Uterus (tissue), 4 donors: Measurements from ENCODE around the gene LRRN2. TPM values are rescaled to one million over a fixed set of nuclear protein-coding genes. Genes with fewer than 3 reads are reported as not detected.
"Not testable (repeated sequence)": the region's sequence is repeated elsewhere in the genome, so short reads cannot be mapped to it uniquely, and the experiment has no call there.

ENCODE experiments used
- DNase-seq, 2 donors: peaks; one replicate each; pipeline ENCODE4 v3.0.0-alpha.2; 2019 to 2020
- H3K27ac ChIP-seq, 2 donors: fragments of 200-600 bp; sonication (generic); 1 replicate in 1 of 2; 2 replicates in 1 of 2; pipeline ENCODE4 v1.5.1; 2016 to 2018
- H3K27me3 ChIP-seq, 2 donors: fragments of 200-600 bp; sonication (generic); one replicate each; pipeline ENCODE4 v1.5.1; 2018 to 2019; ENCODE audit warnings: control low read depth in 1 of 2
- H3K36me3 ChIP-seq, 2 donors: fragments of 200-600 bp; sonication (generic); one replicate each; pipeline ENCODE4 v1.5.1; 2019; ENCODE audit warnings: control low read depth in 1 of 2
- H3K4me1 ChIP-seq, 2 donors: fragments of 200-600 bp; sonication (generic); one replicate each; pipeline ENCODE4 v1.5.1; 2018 to 2019; ENCODE audit warnings: control low read depth in 1 of 2
- H3K4me3 ChIP-seq, 2 donors: fragments of 200-600 bp; sonication (generic); 1 replicate in 1 of 2; 2 replicates in 1 of 2; pipeline ENCODE4 v1.5.1; 2018 to 2019; ENCODE audit warnings: mild to moderate bottlenecking in 1 of 2
- H3K9me3 ChIP-seq, 2 donors: fragments of 200-600 bp; sonication (generic); one replicate each; pipeline ENCODE4 v1.5.1; 2019; ENCODE audit warnings: control low read depth in 1 of 2
- CTCF ChIP-seq, 4 experiments: fragments of 200-600 bp in 2 of 4; fragments of 450-650 bp in 2 of 4; sonication (generic) in 2 of 4; IDR thresholded peaks; one replicate each; pipeline ENCODE4 v1.5.1; 2016 to 2019; ENCODE audit warnings: antibody characterized with exemption in 4 of 4, mild to moderate bottlenecking in 2 of 4, moderate library complexity in 1 of 4
- POLR2A ChIP-seq, 2 donors: fragments of 450-650 bp; IDR thresholded peaks; one replicate each; pipeline ENCODE4 v1.6.1; 2016; ENCODE audit warnings: antibody characterized with exemption in 2 of 2, mild to moderate bottlenecking in 1 of 2, moderate library complexity in 1 of 2
- intact Hi-C: fragments of 100-400 bp; cut with DNase I; formaldehyde crosslinking; loops from one replicate; pipeline ENCODE4 v1.15.1; 2023; ENCODE audit warnings: low total_unique reads
- total RNA-seq, 4 donors: library from RNA; depleted of rRNA in 3 of 4; stranded (reverse); fragments of >200 nt in 3 of 4; gene quantifications; one replicate each; pipeline versions ENCODE4 v1.1.0 to v1.2.4, GENCODE V29; 2014 to 2023
- donor health status: DM: yes; HTN: yes; CAD: no.

Gene LRRN2
- total RNA-seq, 4 donors from 2014 or later: 1.3 to 5.5 (median 3.9) TPM

- DNase-seq: no peak
- H3K27ac ChIP-seq: no peak overlapping the region
- no peaks in the 10 kb centered on the region for H3K9me3 ChIP-seq
- no peaks in the 10 kb centered on the region for H3K36me3 ChIP-seq
- H3K27me3 ChIP-seq: no peaks in the 10 kb centered on the region
- H3K4me3 ChIP-seq: no peak overlapping the region
- TF ChIP-seq POLR2A (IDR thresholded peaks at IDR 0.05): no peak
- no peak for TF ChIP-seq CTCF (IDR thresholded peaks at IDR 0.05)
- no peaks in the 10 kb centered on the region for H3K4me1 ChIP-seq
- intact Hi-C loops: no loop called here
Measured at GRCh38 chr1:204728045-204728444, 42.5 kb upstream of the LRRN2 start.

GRCh38 chr1:204727438-204727837, 41.9 kb upstream of the LRRN2 start:
- H3K27ac ChIP-seq, H3K9me3 ChIP-seq, intact Hi-C loops, DNase-seq, H3K27me3 ChIP-seq, H3K4me3 ChIP-seq, H3K4me1 ChIP-seq, H3K36me3 ChIP-seq: not testable (repeated sequence)

GRCh38 chr1:204726478-204726877, 40.9 kb upstream of the LRRN2 start:
- H3K9me3 ChIP-seq: no peaks in the 10 kb centered on the region

GRCh38 chr1:204725821-204726448, 40.4 kb upstream of the LRRN2 start:
- Histone ChIP-seq H3K27ac (no peak overlapping the region), H3K27me3 (no peaks in the 10 kb centered on the region), H3K36me3 (no peaks in the 10 kb centered on the region), H3K4me3 (no peak overlapping the region), H3K9me3 (no peaks in the 10 kb centered on the region), H3K4me1 (no peaks in the 10 kb centered on the region)
- TF ChIP-seq CTCF (IDR thresholded peaks at IDR 0.05) (no peak), POLR2A (IDR thresholded peaks at IDR 0.05) (no peak)
- intact Hi-C loops: no loop called here
- no peak for DNase-seq

More at GRCh38 chr1:204726478-204726877, 40.9 kb upstream of the LRRN2 start:
- intact Hi-C loops: no loop called here
- DNase-seq: no peak
- no peak for TF ChIP-seq CTCF (IDR thresholded peaks at IDR 0.05)
- no peak for TF ChIP-seq POLR2A (IDR thresholded peaks at IDR 0.05)
- H3K4me3 ChIP-seq: no peak overlapping the region
- H3K27me3 ChIP-seq: no peaks in the 10 kb centered on the region
- H3K27ac ChIP-seq: no peak overlapping the region
- H3K36me3 ChIP-seq: no peaks in the 10 kb centered on the region
- H3K4me1 ChIP-seq: no peaks in the 10 kb centered on the region

- Histone ChIP-seq H3K4me1 (no peaks in the 10 kb centered on the region), H3K27ac (no peak overlapping the region), H3K4me3 (no peak overlapping the region), H3K36me3 (no peaks in the 10 kb centered on the region), H3K9me3 (no peaks in the 10 kb centered on the region), H3K27me3 (no peaks in the 10 kb centered on the region)
- no peak for DNase-seq
- TF ChIP-seq CTCF (IDR thresholded peaks at IDR 0.05) (no peak), POLR2A (IDR thresholded peaks at IDR 0.05) (no peak)
- intact Hi-C loops: no loop called here
Measured at GRCh38 chr1:204723131-204723787, 37.7 kb upstream of the LRRN2 start.
